Coronary artery (tissue), 2 donors: ENCODE measurements around the gene OR10W1.

ENCODE experiments used
- DNase-seq: peaks from one replicate; pipeline ENCODE4 v3.0.0-alpha.2; 2017; ENCODE audit warnings: low spot score
- H3K27ac ChIP-seq, 2 donors: fragments of 200-600 bp; sonication (generic); one replicate each; pipeline ENCODE4 v1.5.1; 2016 to 2019
- H3K4me3 ChIP-seq: fragments of 200-600 bp; sonication (generic); 2 replicates; pipeline ENCODE4 v1.5.1; 2016; ENCODE audit warnings: mild to moderate bottlenecking, moderate library complexity
- TF ChIP-seq, protein P1 (sequence below): fragments of 200-600 bp; sonication (generic); IDR thresholded peaks from one replicate; pipeline ENCODE4 v1.5.1; 2019; ENCODE audit warnings: antibody characterized with exemption

OR10W1 gene, protein sequence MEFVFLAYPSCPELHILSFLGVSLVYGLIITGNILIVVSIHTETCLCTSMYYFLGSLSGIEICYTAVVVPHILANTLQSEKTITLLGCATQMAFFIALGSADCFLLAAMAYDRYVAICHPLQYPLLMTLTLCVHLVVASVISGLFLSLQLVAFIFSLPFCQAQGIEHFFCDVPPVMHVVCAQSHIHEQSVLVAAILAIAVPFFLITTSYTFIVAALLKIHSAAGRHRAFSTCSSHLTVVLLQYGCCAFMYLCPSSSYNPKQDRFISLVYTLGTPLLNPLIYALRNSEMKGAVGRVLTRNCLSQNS

DNA sequence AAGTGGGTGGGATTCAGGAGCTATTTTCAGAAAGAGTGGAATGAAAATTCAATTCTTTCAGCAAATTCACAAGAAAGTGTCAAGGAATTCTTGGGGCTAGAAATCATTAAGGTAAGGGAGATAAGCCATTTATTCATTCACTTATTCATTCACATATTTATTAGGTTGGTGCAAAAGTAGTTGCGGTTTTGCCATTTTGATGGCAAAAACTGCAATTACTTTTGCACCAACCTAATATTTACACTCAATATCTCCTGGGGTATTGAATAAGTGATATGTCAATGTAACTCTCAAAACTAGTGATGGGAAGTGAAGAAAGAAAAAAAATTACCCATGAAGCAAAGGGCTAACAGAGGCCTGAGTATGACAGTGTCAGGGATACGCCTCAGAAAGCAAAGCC is at the start of gene OR10W1:
OR10W1 (minus strand) TSS at position 119 of the 400 bp plus-strand sequence. CDS start 402 bp downstream, outside the sequence.
- no peak for DNase-seq
- TF ChIP-seq, protein P1, sequence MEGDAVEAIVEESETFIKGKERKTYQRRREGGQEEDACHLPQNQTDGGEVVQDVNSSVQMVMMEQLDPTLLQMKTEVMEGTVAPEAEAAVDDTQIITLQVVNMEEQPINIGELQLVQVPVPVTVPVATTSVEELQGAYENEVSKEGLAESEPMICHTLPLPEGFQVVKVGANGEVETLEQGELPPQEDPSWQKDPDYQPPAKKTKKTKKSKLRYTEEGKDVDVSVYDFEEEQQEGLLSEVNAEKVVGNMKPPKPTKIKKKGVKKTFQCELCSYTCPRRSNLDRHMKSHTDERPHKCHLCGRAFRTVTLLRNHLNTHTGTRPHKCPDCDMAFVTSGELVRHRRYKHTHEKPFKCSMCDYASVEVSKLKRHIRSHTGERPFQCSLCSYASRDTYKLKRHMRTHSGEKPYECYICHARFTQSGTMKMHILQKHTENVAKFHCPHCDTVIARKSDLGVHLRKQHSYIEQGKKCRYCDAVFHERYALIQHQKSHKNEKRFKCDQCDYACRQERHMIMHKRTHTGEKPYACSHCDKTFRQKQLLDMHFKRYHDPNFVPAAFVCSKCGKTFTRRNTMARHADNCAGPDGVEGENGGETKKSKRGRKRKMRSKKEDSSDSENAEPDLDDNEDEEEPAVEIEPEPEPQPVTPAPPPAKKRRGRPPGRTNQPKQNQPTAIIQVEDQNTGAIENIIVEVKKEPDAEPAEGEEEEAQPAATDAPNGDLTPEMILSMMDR, result no peak
- H3K27ac ChIP-seq, result no peak within 1 kb of the TSS
- H3K4me3 ChIP-seq, result no peak within 1 kb of the TSS

DNA sequence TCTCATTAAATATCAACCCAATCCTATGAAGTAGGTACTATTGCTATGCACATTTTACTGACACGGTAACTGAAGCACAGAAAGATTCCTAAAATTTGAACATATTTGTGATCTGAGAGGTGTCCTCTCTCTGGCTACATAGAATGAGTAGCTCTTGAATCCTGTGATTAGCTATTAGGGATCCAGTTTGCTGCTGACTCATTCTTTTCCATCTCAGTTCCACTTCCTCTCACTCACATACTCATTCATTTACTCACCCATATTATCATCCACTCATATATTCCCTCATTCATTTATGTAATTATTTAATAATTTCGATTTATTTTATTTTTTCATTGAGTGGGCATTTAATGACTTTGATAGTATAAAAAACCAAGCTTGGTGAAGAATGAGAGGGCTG is 48.1 kb upstream of the OR10W1 start:
- TF ChIP-seq, protein P1, result no peak
- Histone ChIP-seq H3K4me3 (no peak overlapping the region), H3K27ac (no peak overlapping the region)
- DNase-seq, result no peak

DNA sequence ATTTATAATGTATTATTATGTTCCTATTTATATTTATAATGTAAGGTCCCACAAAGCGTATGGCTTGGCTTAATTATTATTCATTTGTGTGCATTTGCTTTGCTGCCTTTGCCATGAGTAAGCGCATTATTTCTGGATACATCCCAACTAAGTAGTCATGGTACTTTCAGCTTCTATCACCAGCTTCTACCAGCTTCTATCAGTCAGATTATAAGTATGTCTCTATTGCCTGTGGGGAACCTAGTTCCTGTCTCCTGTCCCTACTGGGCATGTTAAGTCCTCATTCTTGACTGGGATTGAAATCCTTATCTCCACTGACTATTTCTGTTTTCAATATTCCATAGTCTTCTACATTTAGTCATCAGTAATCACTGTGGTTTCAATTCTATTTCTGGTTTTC is 33.5 kb upstream of the OR10W1 start:
- TF ChIP-seq, protein P1, result no peak
- Histone ChIP-seq H3K27ac (no peak overlapping the region), H3K4me3 (no peak overlapping the region)
- DNase-seq, result no peak

DNA sequence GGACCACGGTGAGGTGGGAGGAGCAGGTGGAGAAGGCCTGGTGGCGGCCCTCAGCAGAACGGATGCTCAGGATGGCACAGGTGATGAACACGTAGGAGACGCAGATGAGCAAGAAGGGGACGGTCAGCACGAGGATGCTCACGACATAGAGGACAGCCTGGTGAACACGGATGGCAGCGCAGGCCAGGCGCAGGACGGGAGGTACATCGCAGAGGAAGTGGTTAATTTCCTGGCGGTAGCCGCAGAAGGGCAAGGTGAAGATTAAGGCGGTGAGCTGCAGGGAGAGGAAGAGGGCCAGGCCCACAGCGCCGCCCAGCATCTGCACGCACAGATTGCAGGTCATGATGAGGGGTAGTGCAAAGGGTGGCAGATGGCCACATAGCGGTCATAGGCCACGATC is 24.0 kb upstream of the OR10W1 start:
- H3K4me3 ChIP-seq, result no peak overlapping the region
- TF ChIP-seq, protein P1, result no peak

DNA sequence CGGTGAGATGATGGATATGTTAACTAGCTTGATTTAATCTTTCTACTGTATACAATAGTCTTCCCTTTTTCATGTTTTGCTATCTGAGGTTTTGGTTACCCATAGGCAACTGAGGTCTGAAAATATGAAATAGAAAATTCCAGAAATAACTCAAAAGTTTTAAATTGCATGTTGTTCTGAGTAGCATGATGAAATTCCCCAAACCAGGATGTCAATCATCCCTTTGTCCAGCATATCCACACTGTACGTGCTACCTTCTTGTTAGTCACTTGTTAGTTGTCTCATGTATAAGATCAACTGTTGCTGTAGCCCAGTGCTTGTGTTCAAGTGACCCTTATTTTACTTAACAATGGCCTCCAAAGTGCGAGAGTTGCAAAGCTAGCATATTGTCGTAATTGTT is 21.2 kb upstream of the OR10W1 start:
- H3K27ac ChIP-seq, result no peak overlapping the region
- TF ChIP-seq, protein P1, result no peak
- no peak for DNase-seq

More for the DNA sequence above, 24.0 kb upstream of the OR10W1 start:
- no peak overlapping the region for H3K27ac ChIP-seq
- no peak for DNase-seq

DNA sequence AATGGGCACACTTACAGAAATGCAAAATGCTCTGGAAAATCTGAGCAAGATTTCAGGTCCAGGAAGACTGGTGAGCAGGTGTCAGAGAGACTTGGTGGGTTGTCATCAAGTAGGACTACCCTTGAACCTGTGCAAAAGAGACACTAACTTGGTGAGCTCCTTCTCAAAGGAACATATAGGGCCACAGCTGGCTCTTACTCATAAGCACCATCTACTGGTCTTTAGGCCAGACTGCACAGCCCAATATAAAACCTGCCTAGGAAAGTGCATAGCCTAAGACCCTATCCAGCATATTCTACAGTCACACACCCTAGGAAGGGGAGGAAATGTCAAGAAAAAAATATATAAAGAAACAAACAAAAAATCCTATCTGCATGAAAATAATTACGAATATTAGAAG is 18.2 kb upstream of the OR10W1 start:
- no peak overlapping the region for H3K27ac ChIP-seq
- DNase-seq, result no peak
- TF ChIP-seq, protein P1, result no peak
- no peak overlapping the region for H3K4me3 ChIP-seq

More for the DNA sequence above, 21.2 kb upstream of the OR10W1 start:
- no peak overlapping the region for H3K4me3 ChIP-seq

DNA sequence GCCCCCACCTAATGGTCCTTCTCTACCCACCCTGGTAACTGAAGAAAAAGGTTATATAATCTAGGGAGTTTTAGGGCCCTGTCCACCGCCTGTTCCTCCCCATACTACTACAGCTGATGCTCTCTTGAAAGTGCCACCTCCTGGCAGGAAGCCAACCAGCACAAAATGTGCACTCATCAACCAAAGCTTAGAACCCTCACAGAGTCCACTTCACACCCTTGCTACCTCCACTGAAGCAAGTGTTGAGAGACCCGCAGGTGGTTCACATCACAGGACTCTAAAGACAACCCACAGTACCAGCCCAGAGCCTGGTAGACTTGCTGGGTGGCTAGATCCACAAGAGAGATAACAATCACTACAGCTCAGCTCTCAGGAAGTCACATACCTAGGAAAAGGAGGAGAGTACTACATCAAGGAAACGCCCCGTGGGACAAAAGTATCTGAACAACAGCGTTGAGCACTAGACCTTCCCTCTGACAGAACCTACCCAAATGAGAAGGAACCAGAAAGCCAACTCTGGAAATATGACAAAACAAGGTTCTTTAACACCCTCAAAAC is 17.5 kb upstream of the OR10W1 start:
- no peak for DNase-seq
- Histone ChIP-seq H3K4me3 (no peak overlapping the region), H3K27ac (no peak overlapping the region)
- TF ChIP-seq, protein P1, result no peak
